ENCODE measurements around the gene FXYD5.
"Not testable (repeated sequence)": the region's sequence is repeated elsewhere in the genome, so short reads cannot be mapped to it uniquely, and the experiment has no call there.

- not testable (repeated sequence) for TF ChIP-seq CTCF (IDR thresholded peaks at IDR 0.05); JUN (IDR thresholded peaks at IDR 0.05); ESRRA (IDR thresholded peaks at IDR 0.05; ENCODE audit: borderline replicate concordance, low read length); USF2 (IDR thresholded peaks at IDR 0.05); MAZ (IDR thresholded peaks at IDR 0.05; ENCODE audit: borderline replicate concordance, low read depth, low read length); HMGXB4 (CRISPR knock-in tag; IDR thresholded peaks at IDR 0.05; ENCODE audit: borderline replicate concordance); EP300 (IDR thresholded peaks at IDR 0.05)
These were observed 24.7 kb upstream of the FXYD5 start for GRCh38 chr19:35129724-35130274.
